Liver (tissue), 3 donors: ENCODE results near the gene PGBD2.

Source experiments
- ATF3 ChIP-seq: IDR thresholded peaks from 2 replicates; pipeline ENCODE4 v1.6.1; 2016; ENCODE audit warnings: antibody characterized with exemption
- CTCF ChIP-seq: fragments of 150-350 bp; IDR thresholded peaks from 2 replicates; pipeline ENCODE4 v1.5.1; 2017; ENCODE audit warnings: improper control_type of control experiment, low read depth, low read length; ENCODE audit not compliant: missing input control
- FOXA1 ChIP-seq: IDR thresholded peaks from 2 replicates; pipeline ENCODE4 v1.6.1; 2016; ENCODE audit warnings: antibody characterized with exemption
- GABPA ChIP-seq, 2 donors: IDR thresholded peaks in 1 of 2; conservative IDR thresholded peaks in 1 of 2; 2 replicates each; pipeline ENCODE4 v1.6.1; 2016; ENCODE audit warnings: antibody characterized with exemption in 2 of 2, mild to moderate bottlenecking in 1 of 2, moderate library complexity in 1 of 2
- JUND ChIP-seq, 2 donors: IDR thresholded peaks; 2 replicates each; pipeline ENCODE4 v1.6.1; 2016; ENCODE audit warnings: antibody characterized with exemption in 2 of 2
- MAX ChIP-seq: IDR thresholded peaks from 2 replicates; pipeline ENCODE4 v1.6.1; 2016; ENCODE audit warnings: antibody characterized with exemption
- REST ChIP-seq: IDR thresholded peaks from 2 replicates; pipeline ENCODE4 v1.6.1; 2016; ENCODE audit warnings: antibody characterized with exemption, mild to moderate bottlenecking
- SP1 ChIP-seq: IDR thresholded peaks from 2 replicates; pipeline ENCODE4 v1.6.1; 2018; ENCODE audit warnings: antibody characterized with exemption, mild to moderate bottlenecking
- donor health status: healthy.
- donor health status: healthy.

GRCh38 chr1:248923352-248924338 lies 17.6 kb downstream of the PGBD2 start:
- no peak for TF ChIP-seq CTCF
- no peak for TF ChIP-seq REST
- no peak for TF ChIP-seq SP1
- no peak for TF ChIP-seq GABPA (IDR thresholded peaks at IDR 0.05 in 1 of 2, conservative IDR thresholded peaks at IDR 0.05 in 1 of 2)
- no peak for TF ChIP-seq JUND (IDR thresholded peaks at IDR 0.05)
- TF ChIP-seq MAX, result no peak
- TF ChIP-seq ATF3, result no peak
- TF ChIP-seq FOXA1, result no peak
